A549 (cell line): ENCODE results near the gene CPT1B. TPM values are rescaled to one million over a fixed set of nuclear protein-coding genes. Genes with fewer than 3 reads are reported as not detected.

ENCODE experiments used
- ATAC-seq, 2 experiments: fragments of 200-7000 bp in 1 of 2; fragments of >200 bp in 1 of 2; cut with Nextera tagmentation in 1 of 2; cut with Tn5 transposase in 1 of 2; 3 replicates each; pipeline versions ENCODE4 v1.8.0 to v1.9.1; 2018 to 2020; ENCODE audit warnings: mild to moderate bottlenecking in 1 of 2, moderate library complexity in 1 of 2
- CTCF ChIA-PET: fragments of 300-600 bp; sonication (Branson Sonifier 250); formaldehyde crosslinking; extraction: SDS; loops from one replicate; lab custom pipeline; 2021; ENCODE audit warnings: antibody characterized with exemption, inconsistent platforms; lab: Yijun Ruan, JAX
- POLR2A ChIA-PET: fragments of 350-600 bp; formaldehyde crosslinking; extraction: SDS; loops from one replicate; lab custom pipeline; 2021; ENCODE audit warnings: antibody characterized with exemption, inconsistent platforms; lab: Yijun Ruan, JAX
- DNase-seq, 2 experiments: peaks; one replicate each; pipeline versions ENCODE4 v3.0.0 to v3.0.0-alpha.2; 2011 to 2016; ENCODE audit warnings: low read depth in 1 of 2, low spot score in 1 of 2
- FAIRE-seq: peaks from 2 replicates; lab custom pipeline; 2011; peaks lifted over from hg19 to GRCh38; lab: Jason Lieb, UNC
- H3K27ac ChIP-seq, 2 experiments: fragments of >200 bp; sonication (Bioruptor Twin); formaldehyde crosslinking; 3 replicates each; pipeline ENCODE4 v1.5.1; 2016 to 2017
- H3K4me1 ChIP-seq: fragments of >200 bp; sonication (Bioruptor Twin); formaldehyde crosslinking; 3 replicates; pipeline ENCODE4 v1.6.1; 2016
- H3K4me2 ChIP-seq: fragments of >200 bp; sonication (Bioruptor Twin); formaldehyde crosslinking; 3 replicates; pipeline ENCODE4 v1.6.1; 2016
- H3K4me3 ChIP-seq: fragments of >200 bp; sonication (Bioruptor Twin); formaldehyde crosslinking; 3 replicates; pipeline ENCODE4 v1.5.1; 2016
- H3K9me3 ChIP-seq: fragments of >200 bp; sonication (Bioruptor Twin); formaldehyde crosslinking; 3 replicates; pipeline ENCODE4 v1.6.1; 2016
- BCL3 ChIP-seq: fragments of >200 bp; sonication (Bioruptor Twin); formaldehyde crosslinking; IDR thresholded peaks from 3 replicates; pipeline ENCODE4 v1.6.1; 2016
- E2F6 ChIP-seq: IDR thresholded peaks from 2 replicates; pipeline ENCODE4 v1.6.1; 2012; ENCODE audit warnings: low read depth, borderline replicate concordance
- EHF ChIP-seq: fragments of 250-450 bp; sonication (Bioruptor Pico); IDR thresholded peaks from 2 replicates; pipeline ENCODE4 v1.5.0; 2020; ENCODE audit warnings: mild to moderate bottlenecking
- ESRRA ChIP-seq: fragments of 150-350 bp; IDR thresholded peaks from 2 replicates; pipeline ENCODE4 v1.6.1; 2014; ENCODE audit warnings: mild to moderate bottlenecking, low read length, borderline replicate concordance
- HDAC2 ChIP-seq: fragments of 200-600 bp; sonication (generic); IDR thresholded peaks from 2 replicates; pipeline ENCODE4 v1.6.1; 2016
- HMGXB4 ChIP-seq: fragments of 250-450 bp; sonication (Bioruptor Pico); IDR thresholded peaks from 2 replicates; pipeline ENCODE4 v1.5.0; 2021; ENCODE audit warnings: mild to moderate bottlenecking, moderate library complexity, borderline replicate concordance
- HOXA7 ChIP-seq: fragments of 250-450 bp; sonication (Bioruptor Pico); IDR thresholded peaks from 2 replicates; pipeline ENCODE4 v1.5.0; 2020; ENCODE audit warnings: mild to moderate bottlenecking, moderate library complexity
- HOXB13 ChIP-seq: fragments of 250-450 bp; sonication (Bioruptor Pico); IDR thresholded peaks from 2 replicates; pipeline ENCODE4 v1.5.0; 2020; ENCODE audit warnings: low read depth, mild to moderate bottlenecking, moderate library complexity
- JUN ChIP-seq, 2 experiments: fragments of >200 bp; sonication (Bioruptor Twin); formaldehyde crosslinking; IDR thresholded peaks; 2 replicates in 1 of 2; 3 replicates in 1 of 2; pipeline ENCODE4 v1.6.1; 2016 to 2017
- JUNB ChIP-seq: fragments of >200 bp; sonication (Bioruptor Twin); formaldehyde crosslinking; IDR thresholded peaks from 2 replicates; pipeline ENCODE4 v1.6.1; 2016
- KDM5A ChIP-seq: fragments of 200-600 bp; sonication (generic); IDR thresholded peaks from 2 replicates; pipeline ENCODE4 v1.6.1; 2016; ENCODE audit warnings: antibody characterized with exemption, mild to moderate bottlenecking
- MAFK ChIP-seq: fragments of 450-650 bp; IDR thresholded peaks from 2 replicates; pipeline ENCODE4 v1.6.1; 2014; ENCODE audit not compliant: partially characterized antibody
- MYC ChIP-seq: IDR thresholded peaks from 2 replicates; pipeline ENCODE4 v1.6.1; 2012; ENCODE audit warnings: mild to moderate bottlenecking, inconsistent platforms, low read length, improper control_type of control experiment, borderline replicate concordance
- NPAS2 ChIP-seq: fragments of 250-450 bp; sonication (Bioruptor Pico); IDR thresholded peaks from 2 replicates; pipeline ENCODE4 v1.8.0; 2022; ENCODE audit warnings: mild to moderate bottlenecking, moderate library complexity, borderline replicate concordance
- PBX3 ChIP-seq: IDR thresholded peaks from 2 replicates; pipeline ENCODE4 v1.6.1; 2012
- POLR2A ChIP-seq: IDR thresholded peaks from 2 replicates; pipeline ENCODE4 v1.6.1; 2012; ENCODE audit warnings: mild to moderate bottlenecking, low read length
- POLR2AphosphoS2 ChIP-seq: conservative IDR thresholded peaks from 2 replicates; pipeline ENCODE4 v1.6.1; 2012; ENCODE audit warnings: low read length, improper control_type of control experiment, inconsistent platforms
- RAD21 ChIP-seq, 2 experiments: fragments of >200 bp in 1 of 2; sonication (Bioruptor Twin) in 1 of 2; formaldehyde crosslinking in 1 of 2; IDR thresholded peaks in 1 of 2; conservative IDR thresholded peaks in 1 of 2; 2 replicates in 1 of 2; 3 replicates in 1 of 2; pipeline ENCODE4 v1.6.1; 2012 to 2018; ENCODE audit warnings: inconsistent platforms in 1 of 2
- RCOR1 ChIP-seq: fragments of 150-350 bp; IDR thresholded peaks from 2 replicates; pipeline ENCODE4 v1.6.1; 2014; ENCODE audit warnings: antibody characterized with exemption, low read length, low read depth
- RNF2 ChIP-seq: fragments of 200-600 bp; sonication (generic); IDR thresholded peaks from 2 replicates; pipeline ENCODE4 v1.6.1; 2016; ENCODE audit warnings: low read depth, mild to moderate bottlenecking, antibody characterized with exemption, moderate library complexity, borderline replicate concordance
- TFCP2L1 ChIP-seq: fragments of 250-450 bp; sonication (Bioruptor Pico); IDR thresholded peaks from 2 replicates; pipeline ENCODE4 v1.5.0; 2021; ENCODE audit warnings: mild to moderate bottlenecking
- USF2 ChIP-seq: fragments of 450-650 bp; IDR thresholded peaks from 2 replicates; pipeline ENCODE4 v1.6.1; 2014; ENCODE audit warnings: antibody characterized with exemption
- ZFP36 ChIP-seq: fragments of 450-650 bp; IDR thresholded peaks from 2 replicates; pipeline ENCODE4 v1.6.1; 2014; ENCODE audit warnings: borderline replicate concordance; ENCODE audit not compliant: partially characterized antibody
- ZNF302 ChIP-seq: fragments of 250-450 bp; sonication (Bioruptor Pico); IDR thresholded peaks from 2 replicates; pipeline ENCODE4 v1.9.0; 2021; ENCODE audit warnings: inconsistent platforms, mild to moderate bottlenecking, moderate library complexity
- WGBS: methylation state at CpG from one replicate; pipeline ENCODE4 v1.1.6; 2017; ENCODE audit errors: missing lambda C conversion rate; 5-methylcytosine and 5-hydroxymethylcytosine counted together
- polyA plus RNA-seq, 4 experiments: library from polyadenylated mRNA; depleted of rRNA in 3 of 4; stranded (reverse); fragments of >200 nt; fragmentation: RNase III in 1 of 4; extraction: RNeasy Plus Mini Kit Qiagen cat#74134 plus additional on column Dnase treatment in 1 of 4; gene quantifications; 2 replicates in 3 of 4; 3 replicates in 1 of 4; pipeline ENCODE4 v1.2.3, GENCODE V29; 2011 to 2017

The CPT1B gene
- polyA plus RNA-seq, 2 of the 4 experiments (the other 2 are of a cell fraction): 12.1 to 26.5 TPM

- WGBS: 93% methylated on average over 13 of the region's 26 CpGs
- Histone ChIP-seq H3K4me3 (no peak overlapping the region), H3K4me2 (no peak overlapping the region), H3K9me3 (no peaks in the 10 kb centered on the region), H3K27ac (no peak overlapping the region), H3K4me1 (no peaks in the 10 kb centered on the region)
- TF ChIP-seq KDM5A (no peak), ZNF302 (no peak), RAD21 (conservative IDR thresholded peaks at IDR 0.05 in 1 of 2, IDR thresholded peaks at IDR 0.05 in 1 of 2) (no peak), RNF2 (no peak), ZFP36 (no peak)
- ChIA-PET POLR2A (no interaction called here), CTCF (interaction anchor here (1.3 to 1.6 kb wide), 3 partner anchors 9 to 46 kb away, joined by 4 to 6 read pairs (median 5); partner anchors contain the start of genes SCO2 and SYCE3)
- no peak for DNase-seq
- no peak for FAIRE-seq
- ATAC-seq: no peak
Observed at GRCh38 chr22:50571264-50572175, 6.7 kb downstream of the CPT1B start.

GRCh38 chr22:50570861-50571260 is 7.4 kb downstream of the CPT1B start:
- ChIA-PET CTCF (interaction anchor here (1.3 to 3.0 kb wide), 2 partner anchors 8 to 50 kb away, joined by 4 to 10 read pairs; partner anchors contain the start of gene SYCE3), POLR2A (no interaction called here)
- H3K4me1 ChIP-seq: no peaks in the 10 kb centered on the region
- ATAC-seq (no peak), DNase-seq (no peak), FAIRE-seq (no peak)
- no peak for TF ChIP-seq BCL3
- TF ChIP-seq HOXB13: no peak
- TF ChIP-seq HMGXB4: no peak
- no peak for TF ChIP-seq HOXA7 (CRISPR knock-in tag)
- no peak for TF ChIP-seq RCOR1
- TF ChIP-seq USF2: no peak
- no peak for TF ChIP-seq MYC
- TF ChIP-seq ESRRA: no peak
- TF ChIP-seq HDAC2: no peak
- no peak for TF ChIP-seq POLR2AphosphoS2
- TF ChIP-seq MAFK: no peak
- TF ChIP-seq ZFP36: no peak
- no peak for TF ChIP-seq POLR2A
- TF ChIP-seq JUNB: no peak
- TF ChIP-seq NPAS2: no peak
- TF ChIP-seq E2F6: no peak
- TF ChIP-seq PBX3: no peak
- no peak for TF ChIP-seq EHF
- no peak for TF ChIP-seq TFCP2L1 (CRISPR knock-in tag)
- TF ChIP-seq JUN (IDR thresholded peaks at IDR 0.05): no peak
- H3K27ac ChIP-seq: no peak overlapping the region
- 88% methylated on average over 7 of the region's 12 CpGs for WGBS
- H3K9me3 ChIP-seq: no peaks in the 10 kb centered on the region
- no peak overlapping the region for H3K4me2 ChIP-seq
- no peak overlapping the region for H3K4me3 ChIP-seq
